Stimulated activated CD4-positive, alpha-beta T cell treated with anti-CD3 and anti-CD28 coated beads, Interleukin-12 subunit alpha, Interleukin-12 subunit beta, amount 100 ng/mL, for 48 hours (primary cell): ENCODE results near the gene KLHL18.

ENCODE experiments used
- DNase-seq, 3 donors: peaks; one replicate each; pipeline ENCODE4 v3.0.0-alpha.2; 2020; ENCODE audit warnings: low read depth in 2 of 3, low spot score in 1 of 3

The KLHL18 gene

GRCh38 chr3:47394140-47394870 lies 111.6 kb downstream of the KLHL18 start:
- DNase-seq: no peak

GRCh38 chr3:47394881-47395280 lies 112.1 kb downstream of the KLHL18 start:
- no peak for DNase-seq
